ENCODE measurements around the gene LAMC1.

Gene LAMC1

DNA sequence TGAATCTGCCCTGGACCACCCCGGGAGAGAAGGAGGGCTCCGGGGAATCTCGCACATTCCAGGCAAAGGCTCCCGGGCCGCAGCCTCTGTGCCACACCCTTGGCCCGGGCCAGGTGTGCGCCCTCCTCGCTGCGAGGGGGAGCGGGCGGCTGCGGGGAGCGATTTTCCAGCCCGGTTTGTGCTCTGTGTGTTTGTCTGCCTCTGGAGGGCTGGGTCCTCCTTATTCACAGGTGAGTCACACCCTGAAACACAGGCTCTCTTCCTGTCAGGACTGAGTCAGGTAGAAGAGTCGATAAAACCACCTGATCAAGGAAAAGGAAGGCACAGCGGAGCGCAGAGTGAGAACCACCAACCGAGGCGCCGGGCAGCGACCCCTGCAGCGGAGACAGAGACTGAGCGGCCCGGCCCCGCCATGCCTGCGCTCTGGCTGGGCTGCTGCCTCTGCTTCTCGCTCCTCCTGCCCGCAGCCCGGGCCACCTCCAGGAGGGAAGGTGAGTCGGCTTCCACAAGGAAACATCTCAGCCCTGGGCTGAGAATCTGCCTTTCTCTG lies 162.8 kb downstream of the LAMC1 start, which contains the start of gene LAMC2:
Gene LAMC2, plus strand, starts transcription at position 324 of the 550 bp plus-strand sequence. Its CDS starts 89 bp downstream, at position 413.
- H3K27me3 ChIP-seq (ENCODE audit: insufficient read depth, low read length): no peaks in the 10 kb centered on the region
- no peak within 1 kb of the TSS for H3K4me3 ChIP-seq (ENCODE audit: low read depth, low read length)
- peaks cover 5% of the 10 kb centered on the region for H3K4me1 ChIP-seq (ENCODE audit: control insufficient read depth, insufficient read depth, low read length, unreplicated experiment)
- no peaks in the 10 kb centered on the region for H3K36me3 ChIP-seq (ENCODE audit: insufficient read depth, low read length)
- H3K27ac ChIP-seq (ENCODE audit: low read depth, low read length): no peak within 1 kb of the TSS
- no peaks in the 10 kb centered on the region for H3K79me2 ChIP-seq (ENCODE audit: control insufficient read depth, insufficient read depth, low read length, unreplicated experiment)
- no peak within 1 kb of the TSS for H2AFZ ChIP-seq (ENCODE audit: low read length, unreplicated experiment)

DNA sequence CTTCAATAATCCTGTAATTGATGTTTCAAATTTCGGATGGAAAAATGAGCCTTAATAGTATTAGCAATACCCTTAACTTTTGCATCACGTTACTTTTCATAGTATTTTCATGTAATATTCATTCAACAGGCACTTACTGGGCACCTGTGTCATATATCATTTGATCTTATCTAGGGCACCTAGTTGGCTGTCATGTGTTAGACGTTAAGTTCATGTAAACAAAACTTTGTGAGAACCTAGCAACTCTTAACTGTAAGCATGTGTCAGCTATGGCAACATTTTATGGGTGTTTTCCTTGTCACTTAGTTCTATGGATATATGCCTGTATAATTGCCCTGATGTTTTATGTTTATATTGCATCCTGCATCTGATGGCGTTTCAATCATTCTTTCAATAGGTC lies 163.6 kb downstream of the LAMC1 start:
- no peaks in the 10 kb centered on the region for H3K36me3 ChIP-seq (ENCODE audit: insufficient read depth, low read length)
- H3K4me3 ChIP-seq (ENCODE audit: low read depth, low read length): no peak overlapping the region
- no peaks in the 10 kb centered on the region for H3K27me3 ChIP-seq (ENCODE audit: insufficient read depth, low read length)
- no peak overlapping the region for H2AFZ ChIP-seq (ENCODE audit: low read length, unreplicated experiment)
- H3K79me2 ChIP-seq (ENCODE audit: control insufficient read depth, insufficient read depth, low read length, unreplicated experiment): no peaks in the 10 kb centered on the region
- no peak overlapping the region for H3K27ac ChIP-seq (ENCODE audit: low read depth, low read length)
- peaks cover 8% of the 10 kb centered on the region for H3K4me1 ChIP-seq (ENCODE audit: control insufficient read depth, insufficient read depth, low read length, unreplicated experiment)

DNA sequence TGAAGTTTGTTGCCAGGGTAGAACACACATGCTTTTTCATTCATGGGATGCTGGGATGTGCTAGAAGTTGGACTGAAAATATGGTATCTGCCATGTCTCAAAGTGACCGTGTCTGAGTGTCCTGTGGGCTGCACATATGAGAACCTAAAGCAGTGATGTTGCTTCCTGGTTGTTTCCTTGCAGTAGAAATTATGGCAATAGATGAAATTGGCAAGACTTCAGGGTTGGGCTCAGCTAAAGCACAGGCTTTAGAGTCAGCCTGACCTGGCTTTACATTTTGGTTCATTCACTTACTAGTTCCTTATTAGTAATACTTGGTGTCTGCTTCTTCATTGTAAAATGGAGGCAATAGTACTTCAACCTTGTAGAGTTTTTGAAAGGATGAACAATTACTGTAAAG lies 165.0 kb downstream of the LAMC1 start:
- Histone ChIP-seq H3K27ac (ENCODE audit: low read depth, low read length) (no peak overlapping the region), H3K4me1 (ENCODE audit: control insufficient read depth, insufficient read depth, low read length, unreplicated experiment) (peaks cover 14% of the 10 kb centered on the region), H3K36me3 (ENCODE audit: insufficient read depth, low read length) (no peaks in the 10 kb centered on the region), H3K27me3 (ENCODE audit: insufficient read depth, low read length) (no peaks in the 10 kb centered on the region), H3K79me2 (ENCODE audit: control insufficient read depth, insufficient read depth, low read length, unreplicated experiment) (no peaks in the 10 kb centered on the region), H3K4me3 (ENCODE audit: low read depth, low read length) (no peak overlapping the region), H2AFZ (ENCODE audit: low read length, unreplicated experiment) (no peak overlapping the region)

DNA sequence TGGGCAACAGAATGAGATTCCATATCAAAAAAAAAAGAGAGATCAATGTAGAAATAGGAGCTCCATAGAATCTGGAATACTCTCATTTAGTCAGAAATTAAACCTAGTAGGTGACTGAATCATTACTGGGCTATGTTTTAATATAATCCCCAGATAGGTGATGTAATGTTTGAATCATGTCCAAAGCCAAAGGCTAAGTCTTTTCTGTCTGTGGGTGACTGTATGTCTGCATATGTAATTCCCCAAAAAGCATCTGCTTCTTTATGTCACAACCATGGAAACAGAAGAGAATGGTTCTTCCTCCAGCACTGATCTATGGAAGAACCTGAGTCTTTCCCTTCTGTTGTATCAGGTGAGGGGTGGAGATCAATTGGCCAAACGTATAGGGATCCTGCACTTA lies 168.6 kb downstream of the LAMC1 start:
- H3K79me2 ChIP-seq (ENCODE audit: control insufficient read depth, insufficient read depth, low read length, unreplicated experiment): no peaks in the 10 kb centered on the region
- no peaks in the 10 kb centered on the region for H3K36me3 ChIP-seq (ENCODE audit: insufficient read depth, low read length)
- no peak overlapping the region for H2AFZ ChIP-seq (ENCODE audit: low read length, unreplicated experiment)
- 0 out of 2 replicates have a peak overlapping the region, but pooled peaks have one; percentile 2 for H3K27ac ChIP-seq (ENCODE audit: low read depth, low read length)
- peaks cover 27% of the 10 kb centered on the region for H3K4me1 ChIP-seq (ENCODE audit: control insufficient read depth, insufficient read depth, low read length, unreplicated experiment)
- no peaks in the 10 kb centered on the region for H3K27me3 ChIP-seq (ENCODE audit: insufficient read depth, low read length)
- no peak overlapping the region for H3K4me3 ChIP-seq (ENCODE audit: low read depth, low read length)

DNA sequence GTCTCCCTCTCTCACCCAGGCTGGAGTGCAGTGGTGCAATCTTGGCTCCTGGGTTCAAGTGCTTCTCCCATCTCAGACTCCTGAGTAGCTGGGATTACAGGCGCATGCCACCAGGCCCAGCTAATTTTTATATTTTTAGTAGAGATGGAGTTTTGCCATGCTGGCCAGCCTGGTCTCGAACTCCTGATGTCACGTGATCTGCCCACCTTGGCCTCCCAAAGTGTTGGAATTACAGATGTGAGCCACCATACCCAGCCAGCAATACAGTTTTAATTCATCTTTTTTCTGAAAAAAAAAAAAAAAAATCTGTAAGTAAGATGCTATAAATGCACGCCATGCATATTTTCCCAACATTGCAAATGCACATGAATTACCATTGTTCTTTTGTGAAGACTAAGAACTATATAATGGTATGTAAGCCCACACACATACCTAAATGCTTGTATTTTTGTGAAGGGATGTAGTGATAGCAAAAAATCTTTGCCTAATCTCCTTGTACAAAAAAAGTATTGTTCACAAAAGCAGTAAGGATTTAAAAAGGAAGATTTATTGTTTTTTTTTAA lies 170.8 kb downstream of the LAMC1 start:
- H3K27me3 ChIP-seq (ENCODE audit: insufficient read depth, low read length): no peaks in the 10 kb centered on the region
- H3K27ac ChIP-seq (ENCODE audit: low read depth, low read length): no peak overlapping the region
- no peaks in the 10 kb centered on the region for H3K36me3 ChIP-seq (ENCODE audit: insufficient read depth, low read length)
- no peak overlapping the region for H3K4me3 ChIP-seq (ENCODE audit: low read depth, low read length)
- no peaks in the 10 kb centered on the region for H3K79me2 ChIP-seq (ENCODE audit: control insufficient read depth, insufficient read depth, low read length, unreplicated experiment)
- peaks cover 27% of the 10 kb centered on the region for H3K4me1 ChIP-seq (ENCODE audit: control insufficient read depth, insufficient read depth, low read length, unreplicated experiment)
- H2AFZ ChIP-seq (ENCODE audit: low read length, unreplicated experiment): no peak overlapping the region

DNA sequence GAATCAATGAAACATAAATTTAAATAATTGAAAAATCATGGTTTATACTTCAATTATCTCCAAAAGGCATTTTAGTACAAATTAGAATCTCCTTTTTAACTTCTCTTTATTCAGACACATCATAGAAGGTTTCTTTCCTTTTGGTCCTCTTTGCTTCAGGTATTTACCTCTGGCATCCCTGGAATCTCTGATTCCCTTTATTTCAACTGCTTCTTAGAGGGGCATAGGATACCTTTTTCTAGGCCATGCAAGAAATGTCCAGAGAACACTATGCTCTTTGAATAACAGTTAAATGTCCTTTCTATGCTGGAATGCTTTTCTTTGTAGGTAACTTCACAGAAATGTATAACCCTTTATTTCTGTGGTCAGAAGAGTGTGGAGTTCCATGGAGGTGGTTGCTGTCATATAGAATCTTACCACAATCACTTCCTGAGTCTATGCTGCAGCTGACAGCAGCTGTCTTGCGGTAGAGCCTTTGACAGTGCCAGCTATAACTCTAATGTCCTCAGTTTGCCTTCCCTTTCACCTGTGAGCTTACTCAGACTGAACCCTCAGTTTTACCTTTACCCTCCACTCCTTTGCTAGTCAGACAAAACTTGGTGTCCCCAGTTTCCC lies 171.4 kb downstream of the LAMC1 start:
- Histone ChIP-seq H3K27ac (ENCODE audit: low read depth, low read length) (peak overlapping the region; percentile 26; the same call in 1 of the 2 replicates), H3K4me3 (ENCODE audit: low read depth, low read length) (no peak overlapping the region), H3K4me1 (ENCODE audit: control insufficient read depth, insufficient read depth, low read length, unreplicated experiment) (peaks cover 27% of the 10 kb centered on the region), H2AFZ (ENCODE audit: low read length, unreplicated experiment) (peak overlapping the region; percentile 74), H3K79me2 (ENCODE audit: control insufficient read depth, insufficient read depth, low read length, unreplicated experiment) (no peaks in the 10 kb centered on the region), H3K36me3 (ENCODE audit: insufficient read depth, low read length) (no peaks in the 10 kb centered on the region), H3K27me3 (ENCODE audit: insufficient read depth, low read length) (no peaks in the 10 kb centered on the region)

DNA sequence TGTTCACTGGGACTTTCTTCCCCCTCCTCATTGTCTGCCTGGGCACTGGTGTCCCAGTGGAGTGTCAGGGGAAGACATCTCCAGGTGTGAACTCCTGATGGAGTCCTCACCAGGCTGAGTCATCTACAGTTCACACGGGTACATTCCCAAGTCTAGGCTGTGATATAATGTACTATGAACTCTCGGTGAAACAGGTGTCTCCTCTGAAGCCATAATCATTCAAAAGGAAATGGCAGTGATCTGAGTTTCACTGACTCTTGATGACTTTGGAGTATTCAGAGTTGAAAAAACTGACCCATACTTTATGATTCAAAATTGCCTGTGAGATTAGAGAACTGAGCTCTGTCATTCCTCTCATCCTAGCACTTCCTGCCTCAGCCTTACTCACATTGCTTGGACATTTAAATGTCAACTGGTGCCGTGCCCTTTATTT lies 171.9 kb downstream of the LAMC1 start:
- H3K27ac ChIP-seq (ENCODE audit: low read depth, low read length): peak overlapping the region; percentile 26; the same call in 1 of the 2 replicates
- no peaks in the 10 kb centered on the region for H3K27me3 ChIP-seq (ENCODE audit: insufficient read depth, low read length)
- peaks cover 27% of the 10 kb centered on the region for H3K4me1 ChIP-seq (ENCODE audit: control insufficient read depth, insufficient read depth, low read length, unreplicated experiment)
- H3K36me3 ChIP-seq (ENCODE audit: insufficient read depth, low read length): no peaks in the 10 kb centered on the region
- H3K4me3 ChIP-seq (ENCODE audit: low read depth, low read length): peak overlapping the region; percentile 18; the same call in 1 of the 2 replicates
- peak overlapping the region; percentile 74 for H2AFZ ChIP-seq (ENCODE audit: low read length, unreplicated experiment)
- no peaks in the 10 kb centered on the region for H3K79me2 ChIP-seq (ENCODE audit: control insufficient read depth, insufficient read depth, low read length, unreplicated experiment)

Data from ACC112 (cell line).